GM23338 (cell line): Measurements from ENCODE around the gene UBE2E2. TPM values are rescaled to one million over a fixed set of nuclear protein-coding genes. Genes with fewer than 3 reads are reported as not detected.

Source experiments
- ATAC-seq: fragments of 200-7000 bp; cut with Tn5 transposase; 3 replicates; pipeline ENCODE4 v1.9.1; 2020
- DNase-seq: peaks from one replicate; pipeline ENCODE4 v3.0.0-alpha.2; 2015; ENCODE audit warnings: low spot score
- H2AFZ ChIP-seq: fragments of 200-600 bp; sonication (generic); 2 replicates; pipeline ENCODE4 v1.8.0; 2016; ENCODE audit warnings: antibody characterized with exemption, mild to moderate bottlenecking, moderate library complexity
- H3F3A ChIP-seq: fragments of 200-600 bp; sonication (generic); replicated peaks from 2 replicates; pipeline ENCODE4 v1.8.0; 2017; ENCODE audit warnings: antibody characterized with exemption, mixed run types, low read depth
- H3K27ac ChIP-seq: fragments of 200-600 bp; sonication (generic); 2 replicates; pipeline ENCODE4 v1.6.1; 2016; ENCODE audit warnings: low read depth
- H3K27me3 ChIP-seq: fragments of 200-600 bp; sonication (generic); 2 replicates; pipeline ENCODE4 v1.8.0; 2016; ENCODE audit warnings: mild to moderate bottlenecking, mixed run types, moderate library complexity; ENCODE audit not compliant: insufficient read depth
- H3K36me3 ChIP-seq: fragments of 200-600 bp; sonication (generic); 2 replicates; pipeline ENCODE4 v1.8.0; 2016; ENCODE audit warnings: mild to moderate bottlenecking; ENCODE audit not compliant: insufficient read depth
- H3K4me1 ChIP-seq: fragments of 200-600 bp; sonication (generic); 2 replicates; pipeline ENCODE4 v1.8.0; 2016; ENCODE audit warnings: mild to moderate bottlenecking, moderate library complexity; ENCODE audit not compliant: insufficient read depth
- H3K4me2 ChIP-seq: fragments of 200-600 bp; sonication (generic); 2 replicates; pipeline ENCODE4 v1.7.1; 2017; ENCODE audit warnings: mixed run types
- H3K4me3 ChIP-seq: fragments of 200-600 bp; sonication (generic); 2 replicates; pipeline ENCODE4 v1.6.1; 2016; ENCODE audit warnings: mixed run types
- H3K79me2 ChIP-seq: fragments of 200-600 bp; sonication (generic); replicated peaks from 2 replicates; pipeline ENCODE4 v1.8.0; 2017; ENCODE audit warnings: mild to moderate bottlenecking; ENCODE audit not compliant: insufficient read depth
- H3K9me2 ChIP-seq: fragments of 200-600 bp; sonication (generic); 2 replicates; pipeline ENCODE4 v1.8.0; 2017; ENCODE audit not compliant: insufficient read depth
- H4K20me1 ChIP-seq: fragments of 200-600 bp; sonication (generic); replicated peaks from 2 replicates; pipeline ENCODE4 v1.8.0; 2017; ENCODE audit warnings: mild to moderate bottlenecking; ENCODE audit not compliant: insufficient read depth
- H3K27ac Mint-ChIP-seq: 2 replicates; pipeline ENCODE4 v1.8.0; 2020; ENCODE audit warnings: inconsistent platforms, mild to moderate bottlenecking, moderate library complexity, mixed read lengths
- H3K27me3 Mint-ChIP-seq: 3 replicates; pipeline ENCODE4 v1.8.0; 2022; ENCODE audit warnings: low read depth, mild to moderate bottlenecking, moderate library complexity, mixed read lengths, inconsistent platforms; ENCODE audit not compliant: insufficient read depth, poor library complexity
- H3K36me3 Mint-ChIP-seq: 3 replicates; pipeline ENCODE4 v1.8.0; 2021; ENCODE audit warnings: low read depth, mild to moderate bottlenecking, inconsistent platforms, moderate library complexity, mixed read lengths
- H3K4me1 Mint-ChIP-seq: 3 replicates; pipeline ENCODE4 v1.8.0; 2020; ENCODE audit warnings: mild to moderate bottlenecking, inconsistent platforms, mixed read lengths
- H3K4me3 Mint-ChIP-seq: 3 replicates; pipeline ENCODE4 v1.8.0; 2021; ENCODE audit warnings: moderate library complexity, mild to moderate bottlenecking, inconsistent platforms, mixed read lengths
- H3K9me3 Mint-ChIP-seq: 3 replicates; pipeline ENCODE4 v1.8.0; 2020; ENCODE audit warnings: moderate library complexity, mild to moderate bottlenecking, inconsistent platforms, mixed read lengths
- CREB1 ChIP-seq: fragments of 250-450 bp; sonication (Bioruptor Pico); IDR thresholded peaks from 2 replicates; pipeline ENCODE4 v1.5.0; 2020; ENCODE audit warnings: low read depth, mild to moderate bottlenecking, moderate library complexity
- EZH2 ChIP-seq: fragments of 200-600 bp; sonication (generic); IDR thresholded peaks from one replicate; pipeline ENCODE4 v1.8.0; 2017; ENCODE audit warnings: antibody characterized with exemption, mild to moderate bottlenecking, low read depth; ENCODE audit not compliant: unreplicated experiment
- EZH2phosphoT487 ChIP-seq: fragments of 200-600 bp; sonication (generic); IDR thresholded peaks from one replicate; pipeline ENCODE4 v1.8.1; 2018; ENCODE audit warnings: antibody characterized with exemption; ENCODE audit not compliant: unreplicated experiment
- JUNB ChIP-seq: IDR thresholded peaks from one replicate; pipeline ENCODE4 v1.6.1; 2016; ENCODE audit warnings: antibody characterized with exemption; ENCODE audit not compliant: unreplicated experiment
- NANOG ChIP-seq: IDR thresholded peaks from 2 replicates; pipeline ENCODE4 v1.6.1; 2016; ENCODE audit warnings: antibody characterized with exemption, borderline replicate concordance
- POLR2AphosphoS5 ChIP-seq: IDR thresholded peaks from 2 replicates; pipeline ENCODE4 v1.6.1; 2016; ENCODE audit warnings: antibody characterized with exemption, low read depth
- REST ChIP-seq: IDR thresholded peaks from one replicate; pipeline ENCODE4 v1.6.1; 2018; ENCODE audit warnings: antibody characterized with exemption; ENCODE audit not compliant: unreplicated experiment
- STAT1 ChIP-seq: IDR thresholded peaks from one replicate; pipeline ENCODE4 v1.6.1; 2016; ENCODE audit warnings: antibody characterized with exemption; ENCODE audit not compliant: unreplicated experiment
- ZNF114 ChIP-seq: fragments of 250-450 bp; sonication (Bioruptor Pico); IDR thresholded peaks from 2 replicates; pipeline ENCODE4 v1.5.0; 2020; ENCODE audit warnings: mild to moderate bottlenecking, moderate library complexity
- ZNF331 ChIP-seq: fragments of 250-450 bp; sonication (Bioruptor Pico); IDR thresholded peaks from 2 replicates; pipeline ENCODE4 v1.5.0; 2020; ENCODE audit warnings: low read depth, mild to moderate bottlenecking, moderate library complexity
- ZNF462 ChIP-seq: fragments of 250-450 bp; sonication (Bioruptor Pico); IDR thresholded peaks from 2 replicates; pipeline ENCODE4 v1.5.0; 2020; ENCODE audit warnings: mild to moderate bottlenecking, moderate library complexity
- polyA plus RNA-seq: library from polyadenylated mRNA; unstranded; fragments of >200 nt; fragmentation: Nextera tagmentation; extraction: Ambion mirVana; gene quantifications from 2 replicates; pipeline ENCODE4 v1.2.1, GENCODE V29; 2016
- total RNA-seq: library from RNA; depleted of rRNA; stranded (reverse); fragments of >200 nt; shearing (Covaris generic); gene quantifications from 2 replicates; pipeline ENCODE4 v1.2.3, GENCODE V29; 2014
- TF ChIP-seq, protein P1 (sequence below), 2 experiments: fragments of 200-600 bp in 1 of 2; sonication (generic) in 1 of 2; conservative IDR thresholded peaks; 2 replicates each; pipeline versions ENCODE4 v1.5.1 to v1.6.1; 2016 to 2017; ENCODE audit warnings: antibody characterized with exemption in 2 of 2, low read depth in 2 of 2, mild to moderate bottlenecking in 2 of 2, moderate library complexity in 1 of 2

UBE2E2 gene
- total and polyA plus RNA-seq, 2 experiments from 2014 or later, result 86.9 to 169 TPM

GRCh38 chr3:23620638-23621015, 417.5 kb downstream of the UBE2E2 start (continued):
- TF ChIP-seq REST, result no peak
- TF ChIP-seq, protein P1, sequence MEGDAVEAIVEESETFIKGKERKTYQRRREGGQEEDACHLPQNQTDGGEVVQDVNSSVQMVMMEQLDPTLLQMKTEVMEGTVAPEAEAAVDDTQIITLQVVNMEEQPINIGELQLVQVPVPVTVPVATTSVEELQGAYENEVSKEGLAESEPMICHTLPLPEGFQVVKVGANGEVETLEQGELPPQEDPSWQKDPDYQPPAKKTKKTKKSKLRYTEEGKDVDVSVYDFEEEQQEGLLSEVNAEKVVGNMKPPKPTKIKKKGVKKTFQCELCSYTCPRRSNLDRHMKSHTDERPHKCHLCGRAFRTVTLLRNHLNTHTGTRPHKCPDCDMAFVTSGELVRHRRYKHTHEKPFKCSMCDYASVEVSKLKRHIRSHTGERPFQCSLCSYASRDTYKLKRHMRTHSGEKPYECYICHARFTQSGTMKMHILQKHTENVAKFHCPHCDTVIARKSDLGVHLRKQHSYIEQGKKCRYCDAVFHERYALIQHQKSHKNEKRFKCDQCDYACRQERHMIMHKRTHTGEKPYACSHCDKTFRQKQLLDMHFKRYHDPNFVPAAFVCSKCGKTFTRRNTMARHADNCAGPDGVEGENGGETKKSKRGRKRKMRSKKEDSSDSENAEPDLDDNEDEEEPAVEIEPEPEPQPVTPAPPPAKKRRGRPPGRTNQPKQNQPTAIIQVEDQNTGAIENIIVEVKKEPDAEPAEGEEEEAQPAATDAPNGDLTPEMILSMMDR (conservative IDR thresholded peaks at IDR 0.05; ENCODE audit: low read depth in 2 of 2), result no peak
- no peak for TF ChIP-seq EZH2phosphoT487
- TF ChIP-seq NANOG, result no peak
- no peak for TF ChIP-seq EZH2
- TF ChIP-seq ZNF331 (CRISPR knock-in tag), result no peak
- no peak for TF ChIP-seq POLR2AphosphoS5
- TF ChIP-seq STAT1, result no peak

GRCh38 chr3:23623844-23624243, 420.7 kb downstream of the UBE2E2 start:
- Mint-ChIP-seq H3K27ac (no peak overlapping the region), H3K36me3 (peaks cover 16% of the 10 kb centered on the region), H3K4me1 (peaks cover 10% of the 10 kb centered on the region), H3K9me3 (peaks cover 25% of the 10 kb centered on the region), H3K4me3 (no peak overlapping the region), H3K27me3 (peaks cover 8% of the 10 kb centered on the region)
- Histone ChIP-seq H3K9me2 (peaks cover 15% of the 10 kb centered on the region; the same call in 1 of the 2 replicates), H4K20me1 (no peaks in the 10 kb centered on the region), H3K4me3 (no peak overlapping the region), H3K27me3 (no peaks in the 10 kb centered on the region), H2AFZ (no peak overlapping the region), H3K4me1 (no peaks in the 10 kb centered on the region), H3K4me2 (no peak overlapping the region), H3K36me3 (no peaks in the 10 kb centered on the region), H3K79me2 (no peaks in the 10 kb centered on the region), H3K27ac (no peak overlapping the region), H3F3A (no peaks in the 10 kb centered on the region)
- ATAC-seq (no peak), DNase-seq (no peak)
- TF ChIP-seq, protein P1 (conservative IDR thresholded peaks at IDR 0.05; ENCODE audit: low read depth in 2 of 2), result no peak
- TF ChIP-seq ZNF114 (CRISPR knock-in tag), result no peak
- TF ChIP-seq EZH2, result no peak
- TF ChIP-seq CREB1, result no peak
- no peak for TF ChIP-seq ZNF462 (CRISPR knock-in tag)
- TF ChIP-seq JUNB, result no peak
